A673 (cell line): Measurements from ENCODE around the gene ADAM17. TPM values are rescaled to one million over a fixed set of nuclear protein-coding genes. Genes with fewer than 3 reads are reported as not detected.
A peak's percentile ranks its signal among the peaks of the same experiment; 100 is the strongest.

Experiments used
- BruUV-seq: library from RNA; stranded (reverse); fragments of 400-500 nt; replicated peaks from 2 replicates; lab custom pipeline; 2021; lab: Mats Ljungman, UMichigan
- CTCF ChIA-PET: fragments of 300-600 bp; sonication (Branson Sonifier 250); formaldehyde crosslinking; loops from one replicate; lab custom pipeline; 2022; ENCODE audit warnings: antibody characterized with exemption; lab: Charles Lee
- POLR2A ChIA-PET: fragments of 300-600 bp; sonication (Branson Sonifier 250); formaldehyde crosslinking; loops from one replicate; lab custom pipeline; 2022; ENCODE audit warnings: antibody characterized with exemption; ENCODE audit not compliant: low non-redundant PET; lab: Charles Lee
- DNase-seq: peaks from one replicate; pipeline ENCODE4 v3.0.0-alpha.2; 2015; ENCODE audit warnings: low spot score
- H3K27ac ChIP-seq: fragments of 200-600 bp; sonication (generic); 2 replicates; pipeline ENCODE4 v1.5.1; 2016; ENCODE audit warnings: mixed run types, low read depth, mild to moderate bottlenecking, mixed read lengths, antibody characterized with exemption, low read length; ENCODE audit not compliant: poor library complexity, severe bottlenecking
- H3K27me3 ChIP-seq: fragments of 200-600 bp; sonication (generic); replicated peaks from 2 replicates; pipeline ENCODE4 v1.6.1; 2017; ENCODE audit warnings: mixed run types, low read depth, mild to moderate bottlenecking, mixed read lengths, antibody characterized with exemption, low read length; ENCODE audit not compliant: insufficient read depth, poor library complexity
- H3K36me3 ChIP-seq: fragments of 200-600 bp; sonication (generic); 2 replicates; pipeline ENCODE4 v1.6.1; 2016; ENCODE audit warnings: mixed run types, mild to moderate bottlenecking, mixed read lengths, antibody characterized with exemption, low read length; ENCODE audit not compliant: insufficient read depth, poor library complexity, severe bottlenecking
- H3K4me1 ChIP-seq: fragments of 200-600 bp; sonication (generic); 2 replicates; pipeline ENCODE4 v1.6.1; 2017; ENCODE audit warnings: mixed run types, mild to moderate bottlenecking, mixed read lengths, antibody characterized with exemption, low read length; ENCODE audit not compliant: insufficient read depth, poor library complexity, severe bottlenecking
- H3K4me3 ChIP-seq: fragments of 200-600 bp; sonication (generic); 2 replicates; pipeline ENCODE4 v1.5.1; 2016; ENCODE audit warnings: low read depth, mixed run types, mild to moderate bottlenecking, mixed read lengths, low read length; ENCODE audit not compliant: poor library complexity, severe bottlenecking
- H3K9me3 ChIP-seq: fragments of 200-600 bp; sonication (generic); 2 replicates; pipeline ENCODE4 v1.6.1; 2016; ENCODE audit warnings: mixed run types, low read depth, mild to moderate bottlenecking, mixed read lengths, antibody characterized with exemption, low read length; ENCODE audit not compliant: poor library complexity, severe bottlenecking
- CTCF ChIP-seq: fragments of 300-800, 200-600 bp; sonication (generic); conservative IDR thresholded peaks from 2 replicates; pipeline ENCODE4 v1.5.1; 2017; ENCODE audit warnings: low read depth, mild to moderate bottlenecking, antibody characterized with exemption, low read length, moderate library complexity, mixed read lengths
- EZH2 ChIP-seq: fragments of 200-600 bp; sonication (generic); IDR thresholded peaks from 2 replicates; pipeline ENCODE4 v1.6.1; 2017; ENCODE audit warnings: borderline replicate concordance, low read depth, mild to moderate bottlenecking, mixed read lengths, antibody characterized with exemption, low read length; ENCODE audit not compliant: poor library complexity, severe bottlenecking
- intact Hi-C: fragments of 100-400 bp; cut with micrococcal nuclease; formaldehyde crosslinking; loops from one replicate; pipeline ENCODE4 v1.10.0; 2022; ENCODE audit not compliant: unreplicated experiment
- total RNA-seq: library from RNA; stranded (reverse); gene quantifications from 2 replicates; pipeline ENCODE4 v1.2.3, GENCODE V29; 2021

Gene ADAM17
- total RNA-seq, 1 experiment from 2014 or later, result 40.1 TPM

- peaks cover 10% of the 10 kb centered on the region for H3K9me3 ChIP-seq
- H3K27ac ChIP-seq, result peak overlapping the region; percentile 22
- ChIA-PET CTCF (no interaction called here), POLR2A (no interaction called here)
- TF ChIP-seq CTCF (no peak), EZH2 (no peak)
- no peaks in the 10 kb centered on the region for H3K27me3 ChIP-seq
- H3K4me1 ChIP-seq, result peaks cover 33% of the 10 kb centered on the region
- no peak overlapping the region for H3K4me3 ChIP-seq
- intact Hi-C loops, result no loop called here
- peaks cover 34% of the 10 kb centered on the region for H3K36me3 ChIP-seq
- peak; percentile 69 for DNase-seq
- BruUV-seq, result no TSS peak
Observed at GRCh38 chr2:9594366-9595054, 38.9 kb upstream of the ADAM17 start.

- TF ChIP-seq CTCF, result no peak
- no peak for TF ChIP-seq EZH2
- CTCF ChIA-PET, result no interaction called here
- no TSS peak for BruUV-seq
- POLR2A ChIA-PET, result no interaction called here
- no peak for DNase-seq
- peaks cover 33% of the 10 kb centered on the region for H3K4me1 ChIP-seq
- H3K36me3 ChIP-seq, result peaks cover 34% of the 10 kb centered on the region
- peaks cover 4% of the 10 kb centered on the region for H3K9me3 ChIP-seq
- H3K4me3 ChIP-seq, result no peak overlapping the region
- intact Hi-C loops, result no loop called here
- H3K27ac ChIP-seq, result peak overlapping the region; percentile 22
- H3K27me3 ChIP-seq, result no peaks in the 10 kb centered on the region
Observed at GRCh38 chr2:9593925-9594324, 38.3 kb upstream of the ADAM17 start.

- POLR2A ChIA-PET, result no interaction called here
- CTCF ChIA-PET, result no interaction called here
- H3K36me3 ChIP-seq, result peaks cover 39% of the 10 kb centered on the region
Observed at GRCh38 chr2:9592699-9593098, 37.1 kb upstream of the ADAM17 start.

More at GRCh38 chr2:9592699-9593098, 37.1 kb upstream of the ADAM17 start:
- no peak for TF ChIP-seq CTCF
- TF ChIP-seq EZH2, result no peak
- Histone ChIP-seq H3K4me1 (peaks cover 33% of the 10 kb centered on the region), H3K4me3 (no peak overlapping the region), H3K9me3 (no peaks in the 10 kb centered on the region), H3K27ac (no peak overlapping the region), H3K27me3 (no peaks in the 10 kb centered on the region)
- BruUV-seq, result no TSS peak
- no peak for DNase-seq
- intact Hi-C loops, result no loop called here
